ACC112 (cell line): ENCODE data around the gene PTCH1.

Experiments used
- H2AFZ ChIP-seq: fragments of 200-600 bp; sonication (generic); one replicate; pipeline ENCODE4 v1.6.0; 2017; ENCODE audit warnings: antibody characterized with exemption, low read length; ENCODE audit not compliant: unreplicated experiment
- H3K27ac ChIP-seq: fragments of 200-600 bp; sonication (generic); 2 replicates; pipeline ENCODE4 v1.5.1; 2014; ENCODE audit warnings: low read depth, mild to moderate bottlenecking, antibody characterized with exemption, low read length, moderate library complexity
- H3K27me3 ChIP-seq: fragments of 200-600 bp; sonication (generic); 2 replicates; pipeline ENCODE4 v1.6.1; 2014; ENCODE audit warnings: mild to moderate bottlenecking, antibody characterized with exemption, low read length, moderate library complexity, mixed read lengths; ENCODE audit not compliant: insufficient read depth
- H3K36me3 ChIP-seq: fragments of 200-600 bp; sonication (generic); 2 replicates; pipeline ENCODE4 v1.6.1; 2016; ENCODE audit warnings: mild to moderate bottlenecking, antibody characterized with exemption, low read length, moderate library complexity, mixed read lengths; ENCODE audit not compliant: insufficient read depth
- H3K4me1 ChIP-seq: fragments of 200-600 bp; sonication (generic); one replicate; pipeline ENCODE4 v1.6.1; 2016; ENCODE audit warnings: low read length, mixed read lengths; ENCODE audit not compliant: insufficient read depth, unreplicated experiment, control insufficient read depth
- H3K4me3 ChIP-seq: fragments of 200-600 bp; sonication (generic); 2 replicates; pipeline ENCODE4 v1.5.1; 2014; ENCODE audit warnings: mild to moderate bottlenecking, low read depth, low read length
- H3K79me2 ChIP-seq: fragments of 200-600 bp; sonication (generic); one replicate; pipeline ENCODE4 v1.6.0; 2016; ENCODE audit warnings: low read length; ENCODE audit not compliant: control insufficient read depth, unreplicated experiment, insufficient read depth

The PTCH1 gene

GRCh38 chr9:95529910-95530309 lies 13.1 kb upstream of the PTCH1 start:
- Histone ChIP-seq H3K27ac (no peak overlapping the region), H3K36me3 (no peaks in the 10 kb centered on the region), H3K79me2 (no peaks in the 10 kb centered on the region), H3K4me1 (no peaks in the 10 kb centered on the region), H3K4me3 (no peak overlapping the region), H3K27me3 (peaks cover 79% of the 10 kb centered on the region), H2AFZ (no peak overlapping the region)

DNA sequence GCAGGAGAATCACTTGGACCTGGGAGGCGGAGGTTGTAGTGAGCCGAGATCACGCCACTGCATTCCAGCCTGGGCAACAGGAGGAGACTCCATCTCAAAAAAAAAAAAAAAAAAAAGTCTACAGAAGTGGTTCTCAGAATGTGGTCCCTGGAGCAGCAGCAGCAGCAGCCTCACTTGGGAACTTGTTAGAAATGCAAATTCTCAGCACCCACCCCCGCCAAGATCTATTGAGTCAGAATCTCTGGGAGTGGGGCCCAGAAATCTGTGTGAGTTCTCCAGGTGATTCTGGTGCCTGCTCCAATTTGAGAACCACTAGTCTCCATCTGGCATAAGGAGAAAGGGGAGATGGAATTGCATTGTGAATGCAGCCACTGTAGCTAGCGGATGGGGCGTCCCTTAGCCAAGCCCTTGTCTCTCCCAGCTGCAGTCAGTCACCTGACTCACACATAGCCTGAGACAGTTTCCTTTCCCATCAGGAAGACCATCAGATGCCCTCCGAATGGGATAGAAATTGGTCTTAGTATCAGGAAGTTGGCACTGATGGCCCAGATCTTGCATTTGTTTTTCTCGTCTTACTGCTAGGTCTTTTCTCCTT lies 12.2 kb upstream of the PTCH1 start:
- Histone ChIP-seq H3K4me3 (no peak overlapping the region), H2AFZ (no peak overlapping the region), H3K79me2 (no peaks in the 10 kb centered on the region), H3K27me3 (peaks cover 70% of the 10 kb centered on the region), H3K4me1 (no peaks in the 10 kb centered on the region), H3K36me3 (no peaks in the 10 kb centered on the region), H3K27ac (no peak overlapping the region)

- H3K79me2 ChIP-seq = no peaks in the 10 kb centered on the region
- H3K4me3 ChIP-seq = no peak overlapping the region
- H3K27me3 ChIP-seq = peaks cover 51% of the 10 kb centered on the region
- H3K36me3 ChIP-seq = no peaks in the 10 kb centered on the region
- no peaks in the 10 kb centered on the region for H3K4me1 ChIP-seq
- no peak overlapping the region for H3K27ac ChIP-seq
- no peak overlapping the region for H2AFZ ChIP-seq
Observed at GRCh38 chr9:95522871-95523370, 6.2 kb upstream of the PTCH1 start.

GRCh38 chr9:95521699-95522098 lies 4.9 kb upstream of the PTCH1 start:
- Histone ChIP-seq H3K36me3 (no peaks in the 10 kb centered on the region), H3K79me2 (no peaks in the 10 kb centered on the region), H3K4me3 (no peak overlapping the region), H3K27me3 (peaks cover 48% of the 10 kb centered on the region), H3K4me1 (no peaks in the 10 kb centered on the region), H2AFZ (no peak overlapping the region), H3K27ac (no peak overlapping the region)

DNA sequence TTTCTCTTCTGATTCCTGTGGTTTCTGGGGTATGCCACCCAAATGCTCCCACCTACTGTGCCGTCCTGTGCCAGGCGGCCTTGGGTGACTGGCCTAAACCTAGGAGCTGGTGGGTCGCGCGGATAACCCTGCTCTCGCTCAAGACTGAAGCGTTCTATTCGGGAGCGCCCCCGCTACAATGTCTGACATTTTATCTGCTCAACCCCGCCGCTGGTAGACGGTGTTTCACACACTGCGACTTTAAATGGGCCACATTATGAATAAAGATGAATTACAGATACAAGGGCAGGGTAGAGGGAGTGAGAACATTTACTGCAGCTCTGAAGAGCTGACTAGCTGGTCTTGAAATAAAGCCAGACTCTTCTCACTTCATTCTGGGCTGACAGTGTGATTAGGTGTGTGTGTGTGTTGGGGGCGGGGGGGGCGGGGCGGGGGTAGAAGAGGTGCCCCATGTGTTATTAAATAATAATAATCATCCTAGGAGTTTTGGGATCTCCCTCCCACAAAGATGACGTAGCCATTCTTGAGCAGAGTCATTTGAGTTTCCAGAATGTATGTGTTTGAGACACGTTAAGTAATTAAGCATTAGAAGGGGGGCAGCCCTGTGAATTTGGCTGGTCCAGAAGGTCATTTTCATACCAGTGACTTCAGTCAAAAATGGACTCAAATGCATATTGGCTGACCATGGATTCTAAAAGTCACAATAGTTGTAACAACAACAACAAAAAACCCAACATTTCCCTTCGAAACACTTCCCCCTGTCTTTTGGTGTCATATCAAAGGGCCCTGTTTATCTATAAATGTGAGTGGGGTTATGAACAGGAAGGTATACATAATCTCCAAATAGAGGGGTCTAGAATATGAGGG lies 1.0 kb upstream of the PTCH1 start:
- peak overlapping the region; percentile 86; the same call in 1 of the 2 replicates for H3K4me3 ChIP-seq
- H3K27ac ChIP-seq = no peak overlapping the region
- H2AFZ ChIP-seq = no peak overlapping the region
- peaks cover 8% of the 10 kb centered on the region for H3K79me2 ChIP-seq
- H3K27me3 ChIP-seq = peaks cover 39% of the 10 kb centered on the region
- H3K36me3 ChIP-seq = no peaks in the 10 kb centered on the region
- H3K4me1 ChIP-seq = peaks cover 2% of the 10 kb centered on the region

GRCh38 chr9:95516221-95516733 lies 494 bp downstream of the PTCH1 start:
- Histone ChIP-seq H3K27me3 (peaks cover 27% of the 10 kb centered on the region), H3K79me2 (peaks cover 18% of the 10 kb centered on the region), H2AFZ (peak overlapping the region; percentile 57), H3K4me1 (peaks cover 7% of the 10 kb centered on the region), H3K36me3 (no peaks in the 10 kb centered on the region), H3K27ac (no peak overlapping the region), H3K4me3 (peak overlapping the region; percentile 86)

DNA sequence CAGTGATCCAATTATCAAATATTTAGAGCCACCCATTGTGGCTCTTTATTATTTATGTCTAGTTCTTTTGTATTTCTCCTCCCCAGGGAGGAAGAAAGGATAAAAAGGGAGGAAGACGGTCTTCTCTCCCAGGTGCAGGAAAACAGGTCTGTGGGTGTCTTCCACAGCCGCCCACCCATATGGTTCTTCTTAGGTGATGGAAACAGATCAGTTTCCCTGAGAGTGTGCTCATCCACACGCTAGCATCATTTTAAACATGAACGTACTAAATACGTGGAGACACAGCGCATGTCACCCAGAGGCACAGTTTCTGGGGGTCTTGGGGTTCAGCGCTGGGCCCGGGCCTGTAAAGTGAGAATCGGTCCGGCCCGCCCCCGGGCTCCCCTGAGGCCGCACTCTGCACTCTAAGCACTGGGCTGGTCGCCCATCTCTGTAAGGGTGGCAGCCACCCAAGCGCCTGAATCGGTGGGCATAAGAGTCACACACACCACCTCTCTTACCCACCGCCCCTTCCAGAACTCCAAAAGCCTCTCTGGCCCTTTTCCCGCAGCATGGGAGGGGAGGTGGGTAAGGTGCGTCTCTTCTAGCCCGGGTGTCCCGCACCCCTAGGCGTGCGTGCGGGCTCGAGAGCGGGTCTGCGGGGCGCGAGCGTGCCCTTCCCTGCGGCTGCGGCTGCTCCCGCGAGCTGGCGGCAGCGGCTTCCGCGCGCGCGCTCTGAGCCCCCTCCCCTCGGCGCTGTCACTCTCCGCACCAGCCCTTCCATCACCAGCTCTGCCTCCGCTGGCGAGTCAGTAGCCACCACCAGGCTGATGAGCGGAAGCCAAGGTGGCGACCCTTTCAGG lies 1.3 kb downstream of the PTCH1 start:
- H3K27me3 ChIP-seq = peaks cover 27% of the 10 kb centered on the region
- peak overlapping the region; percentile 75 for H3K4me3 ChIP-seq
- H2AFZ ChIP-seq = no peak overlapping the region
- H3K4me1 ChIP-seq = peaks cover 7% of the 10 kb centered on the region
- no peaks in the 10 kb centered on the region for H3K36me3 ChIP-seq
- H3K79me2 ChIP-seq = peaks cover 18% of the 10 kb centered on the region
- no peak overlapping the region for H3K27ac ChIP-seq

GRCh38 chr9:95514342-95514741 lies 2.4 kb downstream of the PTCH1 start:
- no peak overlapping the region for H2AFZ ChIP-seq
- H3K27ac ChIP-seq = no peak overlapping the region
- peaks cover 21% of the 10 kb centered on the region; the same call in 1 of the 2 replicates for H3K27me3 ChIP-seq
- peaks cover 7% of the 10 kb centered on the region for H3K4me1 ChIP-seq
- no peak overlapping the region for H3K4me3 ChIP-seq
- peaks cover 18% of the 10 kb centered on the region for H3K79me2 ChIP-seq
- H3K36me3 ChIP-seq = no peaks in the 10 kb centered on the region

GRCh38 chr9:95513711-95514110 lies 3.1 kb downstream of the PTCH1 start:
- H3K4me1 ChIP-seq = peaks cover 7% of the 10 kb centered on the region
- H3K27me3 ChIP-seq = peaks cover 17% of the 10 kb centered on the region; the same call in 1 of the 2 replicates
- H2AFZ ChIP-seq = no peak overlapping the region
- H3K27ac ChIP-seq = no peak overlapping the region
- H3K79me2 ChIP-seq = peaks cover 18% of the 10 kb centered on the region
- no peak overlapping the region for H3K4me3 ChIP-seq
- H3K36me3 ChIP-seq = no peaks in the 10 kb centered on the region

DNA sequence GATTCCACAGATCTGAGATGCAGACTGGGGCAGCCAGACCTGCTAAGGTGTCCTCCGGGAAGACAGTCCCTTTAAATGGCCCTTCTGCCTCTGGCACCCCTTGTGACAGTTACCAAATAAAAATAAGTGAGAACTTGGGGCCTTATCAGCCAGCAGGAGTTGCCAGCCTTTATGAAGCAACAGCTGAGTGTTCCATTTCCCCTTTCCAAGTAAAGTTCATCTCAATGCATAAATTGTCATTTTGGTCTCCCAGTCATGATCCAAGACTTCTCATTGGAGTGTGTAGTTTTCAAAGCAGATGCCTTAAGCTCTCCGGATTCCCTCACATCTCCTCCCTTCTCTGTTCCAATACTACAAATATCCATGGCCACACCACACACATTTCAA lies 4.1 kb downstream of the PTCH1 start:
- Histone ChIP-seq H2AFZ (no peak overlapping the region), H3K4me3 (peak overlapping the region; percentile 94), H3K79me2 (peaks cover 18% of the 10 kb centered on the region), H3K27me3 (peaks cover 8% of the 10 kb centered on the region; the same call in 1 of the 2 replicates), H3K27ac (no peak overlapping the region), H3K4me1 (peaks cover 7% of the 10 kb centered on the region), H3K36me3 (no peaks in the 10 kb centered on the region)
